8988T (cell line): ENCODE results near the gene EBF3.

Source experiments
- DNase-seq: peaks from one replicate; pipeline ENCODE4 v3.0.0; 2011

EBF3 gene

DNA sequence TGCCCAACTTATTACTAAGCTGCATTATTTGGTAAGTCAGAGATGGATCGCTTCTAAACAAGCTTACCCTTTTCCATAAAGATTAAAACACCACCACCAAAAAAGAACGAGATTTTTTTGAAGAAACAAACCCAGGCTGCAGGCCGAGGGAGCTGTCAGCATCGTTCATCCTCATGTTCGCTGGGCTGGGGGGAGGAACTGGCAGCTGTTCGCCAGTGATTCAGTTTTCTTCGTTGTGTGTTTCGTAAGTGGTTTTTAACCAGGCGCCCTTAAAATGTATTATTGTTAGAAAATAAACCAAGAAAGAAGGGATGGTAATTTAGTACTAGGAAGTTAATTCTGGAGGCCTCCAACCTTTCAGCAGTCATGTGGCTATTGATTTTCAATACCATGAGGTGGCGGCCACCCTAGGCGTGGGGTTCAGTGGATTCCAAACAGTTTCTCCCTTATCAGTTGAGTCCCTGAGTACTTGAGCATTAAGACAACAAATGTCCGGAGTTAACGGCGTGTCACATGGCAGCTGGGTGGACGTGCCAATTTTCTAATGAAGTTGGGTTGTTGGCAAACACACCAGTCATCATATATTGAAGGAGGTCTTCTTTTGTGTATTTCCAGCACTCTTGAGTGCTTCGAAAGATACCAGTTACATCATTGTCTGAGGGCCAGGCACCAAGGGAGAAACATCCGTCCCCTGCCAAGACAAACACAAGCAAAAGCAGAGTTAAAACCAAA lies 173.2 kb downstream of the EBF3 start:
- no peak for DNase-seq

DNA sequence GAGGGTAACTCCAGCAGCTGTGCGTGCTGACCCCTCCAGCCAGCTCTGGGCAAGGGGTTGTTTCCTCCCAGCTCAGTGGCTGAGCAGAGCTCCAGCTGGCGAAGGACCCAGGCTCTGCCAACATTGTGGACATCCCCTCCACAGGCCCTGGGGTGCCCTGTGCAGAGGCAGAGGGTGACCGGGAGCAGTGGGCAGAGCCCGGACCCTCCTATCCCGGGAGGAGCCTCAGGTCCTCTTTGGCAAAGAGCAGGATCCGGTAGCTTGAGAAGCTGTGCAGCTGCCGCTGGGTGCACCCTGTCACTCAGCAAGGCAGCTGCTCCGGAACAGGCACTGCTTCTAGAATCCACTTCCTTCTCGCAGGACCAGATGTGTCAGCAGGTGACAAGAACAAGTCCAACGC lies 175.9 kb downstream of the EBF3 start:
- DNase-seq, result no peak

DNA sequence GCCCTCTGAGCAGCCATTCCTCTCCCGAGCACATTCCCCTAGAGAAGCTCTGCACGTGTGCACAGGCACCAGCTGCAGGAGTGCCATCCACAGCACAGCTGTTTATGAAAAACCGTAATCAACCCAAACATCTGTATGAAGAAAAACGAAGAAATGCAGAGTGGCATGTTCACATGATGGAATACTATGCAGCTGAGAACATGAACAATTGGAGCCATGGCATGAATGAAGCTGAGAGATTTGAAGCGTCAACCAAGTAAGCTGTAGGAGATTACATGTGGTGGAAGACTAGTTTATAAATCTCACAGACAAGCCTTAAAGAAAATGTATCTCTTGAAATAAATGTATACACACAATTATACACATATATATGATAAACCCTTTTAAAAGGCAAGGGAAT lies 176.5 kb downstream of the EBF3 start:
- no peak for DNase-seq

DNA sequence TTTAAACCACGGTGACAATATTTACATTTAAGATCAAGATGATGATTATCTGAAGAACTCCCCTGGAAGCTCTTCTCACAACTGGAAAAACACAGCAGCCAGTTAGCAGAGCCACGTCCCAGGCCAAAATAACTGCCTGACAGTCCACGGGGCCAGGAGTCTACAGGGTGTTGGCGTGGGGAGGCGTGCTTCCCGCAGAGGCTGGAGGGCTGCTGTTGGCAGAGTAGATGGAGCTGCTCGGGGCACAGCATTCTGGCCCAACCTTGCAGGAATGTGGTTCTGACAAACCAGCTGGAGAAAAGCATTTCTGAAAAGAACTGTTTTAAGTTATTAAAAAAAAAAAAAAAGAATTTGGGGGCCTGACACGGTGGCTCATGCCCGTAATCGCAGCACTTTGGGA lies 177.9 kb downstream of the EBF3 start:
- no peak for DNase-seq

DNA sequence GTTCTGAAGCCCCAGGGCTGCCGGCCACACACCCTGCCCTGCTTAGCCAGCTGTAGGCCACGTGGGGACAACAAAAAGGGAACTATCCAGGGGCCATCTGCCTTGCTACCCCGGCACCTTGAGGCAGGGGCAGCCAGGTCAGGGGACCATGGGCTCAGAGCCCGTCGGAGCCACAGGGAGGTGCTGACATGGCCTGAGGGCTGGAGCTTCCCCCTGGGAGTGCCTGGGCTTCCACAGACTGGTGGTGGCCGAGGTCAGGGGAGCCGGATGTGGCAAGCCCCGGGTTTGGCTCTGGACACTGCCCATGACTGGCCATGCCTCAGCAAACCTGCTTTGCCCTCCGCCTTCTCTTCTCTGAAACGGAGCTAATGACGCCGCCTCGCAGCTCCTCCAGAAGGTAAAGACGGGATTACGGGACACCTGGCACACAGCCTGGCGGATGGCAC lies 178.5 kb downstream of the EBF3 start:
- DNase-seq, result no peak
